CD14-positive monocyte (primary cell): Measurements from ENCODE around the gene AMIGO3. TPM values are rescaled to one million over a fixed set of nuclear protein-coding genes. Genes with fewer than 3 reads are reported as not detected.
"Not testable (repeated sequence)": the region's sequence is repeated elsewhere in the genome, so short reads cannot be mapped to it uniquely, and the experiment has no call there.

Experiments
- DNase-seq, 3 donors: peaks; one replicate each; pipeline ENCODE4 v3.0.0-alpha.2; 2011 to 2022
- H2AFZ ChIP-seq: 2 replicates; pipeline ENCODE4 v1.6.0; 2012; ENCODE audit warnings: mild to moderate bottlenecking, low read depth, low read length, inconsistent platforms; ENCODE audit not compliant: insufficient read depth, poor library complexity, severe bottlenecking
- H3K27ac ChIP-seq, 2 donors: 1 replicate in 1 of 2; 2 replicates in 1 of 2; pipeline ENCODE4 v1.5.1; 2012 to 2013; ENCODE audit warnings: low read length in 2 of 2, control low read depth in 1 of 2, inconsistent platforms in 1 of 2, low read depth in 1 of 2, mild to moderate bottlenecking in 1 of 2
- H3K27me3 ChIP-seq, 2 donors: one replicate each; pipeline versions ENCODE4 v1.6.0 to v1.6.1; 2011 to 2013; ENCODE audit warnings: low read length in 2 of 2; ENCODE audit not compliant: control insufficient read depth in 2 of 2, insufficient read depth in 2 of 2
- H3K36me3 ChIP-seq, 2 donors: replicated peaks in 1 of 2; 1 replicate in 1 of 2; 2 replicates in 1 of 2; pipeline versions ENCODE4 v1.5.1 to v1.6.1; 2012 to 2013; ENCODE audit warnings: low read length in 2 of 2, control low read depth in 1 of 2, inconsistent platforms in 1 of 2, mild to moderate bottlenecking in 1 of 2; ENCODE audit not compliant: insufficient read depth in 2 of 2, control insufficient read depth in 1 of 2
- H3K4me1 ChIP-seq, 2 donors: 1 replicate in 1 of 2; 2 replicates in 1 of 2; pipeline versions ENCODE4 v1.5.1 to v1.6.1; 2012 to 2013; ENCODE audit warnings: low read length in 2 of 2, control low read depth in 1 of 2, inconsistent platforms in 1 of 2, mild to moderate bottlenecking in 1 of 2, moderate library complexity in 1 of 2; ENCODE audit not compliant: insufficient read depth in 2 of 2, control insufficient read depth in 1 of 2
- H3K4me2 ChIP-seq: replicated peaks from 2 replicates; pipeline ENCODE3; 2012; ENCODE audit warnings: low read length, moderate library complexity, mild to moderate bottlenecking; ENCODE audit not compliant: poor library complexity, severe bottlenecking; ENCODE audit errors: extremely low read depth
- H3K4me3 ChIP-seq, 3 experiments: fragments of 200-600 bp in 1 of 3; sonication (generic) in 1 of 3; replicated peaks in 1 of 3; 1 replicate in 2 of 3; 2 replicates in 1 of 3; pipeline ENCODE4 v1.5.1; 2011 to 2013; ENCODE audit warnings: low read length in 3 of 3, mild to moderate bottlenecking in 3 of 3, control low read depth in 2 of 3, low read depth in 2 of 3, inconsistent platforms in 1 of 3, moderate library complexity in 1 of 3
- H3K79me2 ChIP-seq: 2 replicates; pipeline ENCODE4 v1.6.0; 2012; ENCODE audit warnings: mild to moderate bottlenecking, control low read depth, inconsistent platforms, low read length, moderate library complexity; ENCODE audit not compliant: insufficient read depth
- H3K9ac ChIP-seq: 2 replicates; pipeline ENCODE4 v1.6.0; 2017; ENCODE audit warnings: low read length, mild to moderate bottlenecking; ENCODE audit not compliant: insufficient read depth, poor library complexity, severe bottlenecking
- H3K9me3 ChIP-seq, 2 donors: replicated peaks in 1 of 2; 1 replicate in 1 of 2; 2 replicates in 1 of 2; pipeline versions ENCODE4 v1.5.1 to v1.6.1; 2012 to 2013; ENCODE audit warnings: low read length in 2 of 2, control low read depth in 1 of 2; ENCODE audit not compliant: control insufficient read depth in 1 of 2, insufficient read depth in 1 of 2
- H4K20me1 ChIP-seq: 2 replicates; pipeline ENCODE4 v1.6.0; 2012; ENCODE audit warnings: mild to moderate bottlenecking, low read length, control low read depth, moderate library complexity; ENCODE audit not compliant: insufficient read depth
- H3K27ac Mint-ChIP-seq, 7 donors: one replicate each; pipeline ENCODE4 v1.8.0; 2020; ENCODE audit warnings: mild to moderate bottlenecking in 7 of 7, mixed read lengths in 7 of 7, moderate library complexity in 6 of 7, inconsistent platforms in 2 of 7
- H3K27me3 Mint-ChIP-seq, 3 donors: one replicate each; pipeline ENCODE4 v1.8.0; 2021 to 2022; ENCODE audit warnings: low read depth in 3 of 3, mild to moderate bottlenecking in 3 of 3, mixed read lengths in 3 of 3, moderate library complexity in 3 of 3, inconsistent platforms in 1 of 3
- H3K36me3 Mint-ChIP-seq, 2 donors: one replicate each; pipeline ENCODE4 v1.8.0; 2020; ENCODE audit warnings: mixed read lengths in 2 of 2, inconsistent platforms in 1 of 2, mild to moderate bottlenecking in 1 of 2
- H3K4me1 Mint-ChIP-seq: one replicate; pipeline ENCODE4 v1.8.0; 2020; ENCODE audit warnings: mild to moderate bottlenecking, mixed read lengths
- H3K4me3 Mint-ChIP-seq, 2 donors: one replicate each; pipeline ENCODE4 v1.8.0; 2020; ENCODE audit warnings: mild to moderate bottlenecking in 2 of 2, mixed read lengths in 2 of 2, moderate library complexity in 1 of 2
- H3K9me3 Mint-ChIP-seq, 7 donors: one replicate each; pipeline ENCODE4 v1.8.0; 2020 to 2022; ENCODE audit warnings: mixed read lengths in 7 of 7, mild to moderate bottlenecking in 6 of 7, moderate library complexity in 6 of 7, inconsistent platforms in 2 of 7
- WGBS: methylation state at CpG from one replicate; pipeline ENCODE4 v1.1.5; 2013; ENCODE audit warnings: missing lambda C conversion rate; ENCODE audit not compliant: insufficient coverage; 5-methylcytosine and 5-hydroxymethylcytosine counted together
- intact Hi-C, 2 donors: fragments of 100-400 bp; cut with micrococcal nuclease; formaldehyde crosslinking; loops; one replicate each; pipeline versions ENCODE4 v1.15.0 to v1.15.1; 2023
- polyA plus RNA-seq, 3 donors: library from polyadenylated mRNA; depleted of rRNA in 1 of 3; unstranded in 2 of 3; stranded (reverse) in 1 of 3; fragments of 300-500 nt in 2 of 3; fragments of >200 nt in 1 of 3; fragmentation: Illumina TruSeq in 2 of 3; gene quantifications; 1 replicate in 2 of 3; 2 replicates in 1 of 3; pipeline ENCODE4 v1.2.3, GENCODE V29; 2012 to 2021
- TF ChIP-seq, protein P1 (sequence below): fragments of 200-600 bp; IDR thresholded peaks from one replicate; pipeline ENCODE4 v1.8.0; 2022; ENCODE audit warnings: antibody characterized with exemption, mild to moderate bottlenecking

The AMIGO3 gene
- polyA plus RNA-seq, 3 donors: 0.96 TPM; not detected in 2

GRCh38 chr3:49689046-49689907, 30.2 kb downstream of the AMIGO3 start, which contains the start of the genes MST1 and RNF123:
Gene MST1, minus strand, starts transcription at chr3:49689474. Its CDS starts 783 bp downstream, at chr3:49688691.
Gene RNF123, plus strand, starts transcription at chr3:49689557. Its CDS starts 1,609 bp downstream, at chr3:49691166.
- 1% methylated on average over 51 of the region's 66 CpGs for WGBS
- peaks cover 0 to 6% (median 0%) of the 10 kb centered on the region in 7 donors for H3K9me3 Mint-ChIP-seq
- H3K4me3 Mint-ChIP-seq: peak within 1 kb of the TSS; percentile 96 to 98
- intact Hi-C loops: no loop called here
- H4K20me1 ChIP-seq: peaks cover 2% of the 10 kb centered on the region
- TF ChIP-seq, protein P1, sequence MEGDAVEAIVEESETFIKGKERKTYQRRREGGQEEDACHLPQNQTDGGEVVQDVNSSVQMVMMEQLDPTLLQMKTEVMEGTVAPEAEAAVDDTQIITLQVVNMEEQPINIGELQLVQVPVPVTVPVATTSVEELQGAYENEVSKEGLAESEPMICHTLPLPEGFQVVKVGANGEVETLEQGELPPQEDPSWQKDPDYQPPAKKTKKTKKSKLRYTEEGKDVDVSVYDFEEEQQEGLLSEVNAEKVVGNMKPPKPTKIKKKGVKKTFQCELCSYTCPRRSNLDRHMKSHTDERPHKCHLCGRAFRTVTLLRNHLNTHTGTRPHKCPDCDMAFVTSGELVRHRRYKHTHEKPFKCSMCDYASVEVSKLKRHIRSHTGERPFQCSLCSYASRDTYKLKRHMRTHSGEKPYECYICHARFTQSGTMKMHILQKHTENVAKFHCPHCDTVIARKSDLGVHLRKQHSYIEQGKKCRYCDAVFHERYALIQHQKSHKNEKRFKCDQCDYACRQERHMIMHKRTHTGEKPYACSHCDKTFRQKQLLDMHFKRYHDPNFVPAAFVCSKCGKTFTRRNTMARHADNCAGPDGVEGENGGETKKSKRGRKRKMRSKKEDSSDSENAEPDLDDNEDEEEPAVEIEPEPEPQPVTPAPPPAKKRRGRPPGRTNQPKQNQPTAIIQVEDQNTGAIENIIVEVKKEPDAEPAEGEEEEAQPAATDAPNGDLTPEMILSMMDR: peak; percentile 19
- H3K4me3 ChIP-seq: peak within 1 kb of the TSS; percentile 63 to 97 (median 76)
- H3K27me3 Mint-ChIP-seq: peaks cover 23 to 33% (median 32%) of the 10 kb centered on the region in 3 donors
- peak within 1 kb of the TSS; percentile 90 for H3K9ac ChIP-seq
- no peaks in the 10 kb centered on the region for H3K9me3 ChIP-seq
- peaks cover 12 to 20% of the 10 kb centered on the region in 2 donors for H3K36me3 Mint-ChIP-seq
- peak; percentile 85 to 88 (median 88) for DNase-seq
- peaks cover 0 to 7% of the 10 kb centered on the region in 2 donors for H3K36me3 ChIP-seq
- H3K27ac Mint-ChIP-seq: peak within 1 kb of the TSS; percentile 79 to 96 (median 85)
- H2AFZ ChIP-seq: peak within 1 kb of the TSS; percentile 97
- peaks cover 27 to 29% of the 10 kb centered on the region in 2 donors for H3K4me1 ChIP-seq
- peaks cover 0 to 27% of the 10 kb centered on the region in 2 donors for H3K27me3 ChIP-seq
- H3K27ac ChIP-seq: peak within 1 kb of the TSS; percentile 21 to 85
- peak within 1 kb of the TSS; percentile 86 for H3K4me2 ChIP-seq
- H3K4me1 Mint-ChIP-seq: peaks cover 38% of the 10 kb centered on the region
- peaks cover 26% of the 10 kb centered on the region for H3K79me2 ChIP-seq

- intact Hi-C loops, H4K20me1 ChIP-seq, H3K9me3 Mint-ChIP-seq, H3K9me3 ChIP-seq, DNase-seq: not testable (repeated sequence)
- Mint-ChIP-seq H3K4me1 (peaks cover 38% of the 10 kb centered on the region), H3K36me3 (peaks cover 20% of the 10 kb centered on the region in 2 donors), H3K4me3 (peak overlapping the region; percentile 96 to 98), H3K27me3 (peaks cover 23 to 34% (median 32%) of the 10 kb centered on the region in 3 donors), H3K27ac (peak overlapping the region in 5 of 7 donors; percentile 83 to 96 (median 87))
- H3K4me2 ChIP-seq: peak overlapping the region; percentile 86
- peaks cover 27 to 29% of the 10 kb centered on the region in 2 donors for H3K4me1 ChIP-seq
- peaks cover 23% of the 10 kb centered on the region for H3K79me2 ChIP-seq
- peak overlapping the region; percentile 21 to 85 for H3K27ac ChIP-seq
- H3K9ac ChIP-seq: peak overlapping the region; percentile 90
- H3K27me3 ChIP-seq: peaks cover 0 to 27% of the 10 kb centered on the region in 2 donors
- WGBS: 70% methylated on average over 2 of the region's 7 CpGs
- H3K4me3 ChIP-seq: peak overlapping the region; percentile 63 to 97 (median 76)
- peak overlapping the region; percentile 97 for H2AFZ ChIP-seq
- peaks cover 4 to 13% of the 10 kb centered on the region in 2 donors for H3K36me3 ChIP-seq
These were observed 31.0 kb downstream of the AMIGO3 start for GRCh38 chr3:49688338-49689045.

GRCh38 chr3:49687424-49687795, 32.1 kb downstream of the AMIGO3 start:
- no CpG with 5 or more reads among the region's 12 CpGs for WGBS
- H3K27ac ChIP-seq, DNase-seq, H4K20me1 ChIP-seq, H3K9me3 Mint-ChIP-seq, H3K9ac ChIP-seq, H2AFZ ChIP-seq, intact Hi-C loops, H3K9me3 ChIP-seq, H3K27ac Mint-ChIP-seq, H3K4me2 ChIP-seq, H3K4me3 ChIP-seq: not testable (repeated sequence)
- Histone ChIP-seq H3K27me3 (peaks cover 0 to 27% of the 10 kb centered on the region in 2 donors), H3K36me3 (peaks cover 15 to 23% of the 10 kb centered on the region in 2 donors), H3K79me2 (peaks cover 23% of the 10 kb centered on the region), H3K4me1 (peaks cover 27 to 29% of the 10 kb centered on the region in 2 donors)
- H3K36me3 Mint-ChIP-seq: peaks cover 30% of the 10 kb centered on the region in 2 donors
- H3K4me1 Mint-ChIP-seq: peaks cover 38% of the 10 kb centered on the region
- H3K4me3 Mint-ChIP-seq: peak overlapping the region in 1 of 2 donors; percentile 67
- peaks cover 23 to 34% (median 32%) of the 10 kb centered on the region in 3 donors for H3K27me3 Mint-ChIP-seq
